NOMO-1 (cell line): ENCODE data around the gene MPP2.
"Not testable (repeated sequence)": the region's sequence is repeated elsewhere in the genome, so short reads cannot be mapped to it uniquely, and the experiment has no call there.

ENCODE experiments used
- DNase-seq, 2 experiments: peaks; one replicate each; lab custom pipeline; 2025; ENCODE audit not compliant: unreplicated experiment in 2 of 2; lab: John Stamatoyannopoulos, UW

Gene MPP2

DNA sequence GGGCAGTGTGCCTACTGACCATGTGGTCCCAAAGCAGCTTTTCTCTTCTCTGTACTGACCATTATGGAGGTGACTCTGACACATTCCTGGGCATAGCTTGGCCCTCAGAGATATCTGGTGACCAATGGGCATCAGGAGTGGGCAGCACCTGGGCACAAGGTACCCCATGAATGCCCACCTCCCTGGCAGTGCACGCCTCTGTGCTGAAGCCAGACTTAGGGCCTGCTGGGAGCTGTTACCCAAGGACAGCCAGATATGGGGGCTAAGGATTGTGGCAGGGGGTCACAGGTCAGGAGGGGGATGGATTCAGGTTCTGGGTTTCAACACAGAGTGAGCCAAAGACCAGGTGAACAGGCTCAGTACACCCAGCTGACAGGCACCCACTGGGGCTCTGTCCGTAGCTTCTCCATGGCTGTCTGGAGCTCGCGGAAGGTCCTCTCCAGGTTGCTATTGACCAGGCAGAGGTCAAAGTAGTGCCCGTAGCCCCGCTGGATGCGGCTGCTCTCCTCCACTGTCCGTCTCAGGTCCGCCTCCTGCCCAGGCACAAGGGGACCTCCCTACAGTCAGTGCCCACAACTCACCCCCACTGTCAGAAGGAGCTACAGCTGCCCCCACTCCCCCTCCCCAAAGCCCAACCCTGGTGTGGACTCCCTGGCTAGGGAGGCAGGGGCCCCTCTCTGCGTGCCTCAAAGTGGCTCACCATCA, 29.7 kb downstream of the MPP2 start:
- no peak for DNase-seq

DNA sequence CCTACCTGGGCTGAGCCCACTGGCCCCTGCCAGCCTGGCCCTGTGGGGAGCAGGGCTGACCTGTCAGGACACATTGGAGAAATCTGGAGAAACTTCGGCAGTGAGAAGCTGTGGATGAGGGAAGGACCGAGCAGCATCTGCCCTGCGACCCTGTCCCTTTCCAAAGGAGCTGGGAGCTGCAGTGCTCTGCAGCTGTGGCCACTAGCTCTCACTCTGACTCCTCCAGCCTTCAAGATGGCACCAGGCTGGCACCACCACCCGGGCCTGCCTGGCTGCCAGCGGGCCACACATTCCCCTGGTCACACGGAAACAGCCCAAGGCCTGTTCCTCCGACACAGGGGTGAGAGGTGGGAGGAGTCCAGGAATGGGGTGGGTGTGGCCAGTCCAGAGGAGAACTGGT, 30.3 kb downstream of the MPP2 start:
- DNase-seq, result no peak

DNA sequence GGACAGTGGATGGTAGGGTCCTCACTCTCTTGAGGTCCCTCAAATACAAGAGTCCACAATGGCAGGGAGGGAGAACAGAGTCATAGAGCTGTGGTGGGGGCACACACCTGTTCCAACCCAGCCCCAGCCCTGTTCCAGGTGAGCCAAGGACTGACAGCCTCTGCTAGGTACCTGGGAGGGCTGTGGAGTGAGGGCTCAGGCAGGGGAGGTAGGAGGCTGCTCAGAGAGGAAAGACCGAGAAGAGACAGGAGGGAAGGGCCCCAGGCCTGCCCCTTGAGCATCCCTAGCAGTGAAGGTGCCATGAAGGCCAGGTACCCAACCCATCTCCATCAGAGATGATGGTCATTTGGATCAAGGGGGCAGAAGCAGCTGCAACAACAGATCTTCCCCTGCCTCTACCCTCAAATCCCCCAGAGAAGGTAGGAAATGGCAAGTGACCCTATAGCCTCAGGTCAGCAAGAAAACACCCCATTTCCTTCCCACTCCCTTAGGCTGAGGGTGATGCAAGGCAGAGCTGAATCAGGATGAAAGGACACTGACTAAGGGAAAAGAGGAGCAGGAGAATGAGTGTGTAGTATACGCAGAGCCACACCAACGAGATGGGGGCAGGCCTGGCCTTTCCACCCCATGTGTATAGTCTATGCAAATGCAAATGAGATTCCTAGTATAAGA, 31.7 kb downstream of the MPP2 start:
- no peak for DNase-seq

DNA sequence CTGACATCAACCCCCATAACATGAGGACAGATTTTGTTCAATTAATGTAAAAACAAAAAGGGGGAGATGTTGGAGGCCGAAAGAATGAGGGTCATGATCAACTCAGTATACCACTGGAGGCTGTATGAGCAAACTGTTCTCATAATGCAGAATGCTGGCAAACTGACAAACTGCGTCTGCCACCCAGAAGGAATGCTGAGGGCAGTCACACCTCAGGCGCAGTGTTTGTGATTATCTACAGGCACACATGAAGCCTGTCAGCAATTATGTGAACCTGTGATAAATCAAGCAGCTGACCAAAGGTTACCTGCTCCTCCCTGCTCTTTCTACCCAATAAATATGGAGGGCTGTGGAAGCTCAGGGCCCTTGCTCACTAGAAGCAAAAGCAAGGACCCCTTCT, 33.0 kb downstream of the MPP2 start:
- no peak for DNase-seq

DNA sequence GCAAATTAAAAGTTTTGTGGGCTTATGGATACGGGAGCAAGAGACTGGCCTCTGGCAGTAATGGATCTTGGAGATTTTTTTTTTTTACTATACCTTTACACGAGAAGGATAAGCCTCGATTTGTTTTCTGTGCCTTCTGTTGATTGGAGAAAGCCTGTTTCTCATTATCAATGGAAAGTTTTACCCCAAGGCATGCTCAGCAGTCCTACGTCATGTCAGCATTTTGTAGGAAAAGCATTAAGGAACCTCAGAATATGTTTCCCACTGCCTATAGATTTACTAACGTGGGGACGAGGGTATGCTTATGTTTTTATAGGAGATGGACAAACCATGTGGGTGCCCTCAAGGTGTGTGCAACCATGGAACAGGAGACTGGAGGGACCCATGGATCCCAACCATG, 33.5 kb downstream of the MPP2 start:
- no peak for DNase-seq

DNA sequence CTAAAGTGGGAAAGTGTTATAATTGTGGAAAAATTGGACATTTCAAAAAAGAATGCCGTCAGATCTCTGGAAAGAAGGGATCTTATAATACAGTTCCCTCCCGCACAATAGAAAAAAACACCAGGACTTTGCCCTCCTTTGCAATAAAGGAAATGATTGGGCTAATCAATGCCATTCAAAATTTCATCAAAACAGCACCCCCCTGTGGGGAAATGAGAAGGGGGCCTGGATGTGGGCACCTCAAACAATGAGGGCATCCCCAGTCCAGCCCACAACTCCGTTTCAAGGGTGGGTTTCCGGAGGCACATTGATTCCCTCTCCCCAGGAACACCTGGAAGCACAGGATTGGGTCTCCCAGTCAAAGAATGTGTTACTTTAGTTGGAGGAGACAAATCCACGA, 34.2 kb downstream of the MPP2 start:
- no peak for DNase-seq

DNA sequence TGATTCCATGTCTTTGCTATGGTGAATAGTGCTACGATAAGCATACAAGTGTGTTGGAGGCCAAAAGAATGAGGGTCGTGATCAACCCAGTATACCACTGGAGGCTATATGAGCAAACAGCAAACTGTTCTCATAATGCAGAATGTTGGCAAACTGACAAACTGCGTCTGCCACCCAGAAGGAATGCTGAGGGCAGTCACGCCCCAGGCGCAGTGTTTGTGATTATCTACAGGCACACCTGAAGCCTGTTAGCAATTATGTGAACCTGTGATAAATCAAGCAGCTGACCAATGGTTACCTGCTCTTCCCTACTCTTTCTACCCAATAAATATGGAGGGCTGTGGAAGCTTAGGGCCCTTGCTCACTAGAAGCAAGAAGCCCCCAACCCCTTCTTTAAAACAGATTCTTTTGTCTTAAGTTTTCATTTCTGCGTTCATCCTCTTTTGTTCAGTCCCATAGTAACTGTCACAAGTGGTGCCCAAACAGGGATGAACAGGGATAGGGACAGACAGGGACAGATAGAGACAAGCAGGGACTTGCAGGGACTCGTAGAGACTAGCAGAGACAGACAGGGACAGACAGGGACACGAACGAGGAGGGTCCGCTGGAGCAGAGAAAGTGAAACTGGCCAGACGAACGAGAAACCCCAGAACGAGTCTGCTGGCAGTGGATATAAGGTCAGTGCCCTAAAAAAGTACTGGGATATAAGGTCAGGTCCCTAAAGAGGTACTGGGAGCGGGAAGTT, 35.2 kb downstream of the MPP2 start:
- DNase-seq, result no peak

DNA sequence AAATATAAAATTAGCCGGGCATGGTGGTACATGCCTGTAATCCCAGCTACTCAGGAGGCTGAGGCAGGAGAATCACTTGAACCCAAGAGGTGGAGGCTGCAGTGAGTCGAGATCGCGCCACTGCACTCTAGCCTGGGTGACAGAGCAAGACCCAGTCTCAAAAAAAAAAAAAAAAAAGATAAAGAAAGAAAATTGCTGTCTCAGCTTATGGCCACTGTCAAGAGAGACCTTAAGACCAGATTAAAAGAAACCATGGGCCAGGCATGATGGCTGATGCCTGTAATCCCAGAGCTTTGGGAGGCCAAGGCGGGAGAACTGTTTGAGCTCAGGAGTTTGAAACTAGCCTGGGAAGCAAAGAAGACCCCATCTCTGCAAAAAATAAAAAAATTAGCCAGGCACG, 38.3 kb downstream of the MPP2 start:
- not testable (repeated sequence) for DNase-seq

DNA sequence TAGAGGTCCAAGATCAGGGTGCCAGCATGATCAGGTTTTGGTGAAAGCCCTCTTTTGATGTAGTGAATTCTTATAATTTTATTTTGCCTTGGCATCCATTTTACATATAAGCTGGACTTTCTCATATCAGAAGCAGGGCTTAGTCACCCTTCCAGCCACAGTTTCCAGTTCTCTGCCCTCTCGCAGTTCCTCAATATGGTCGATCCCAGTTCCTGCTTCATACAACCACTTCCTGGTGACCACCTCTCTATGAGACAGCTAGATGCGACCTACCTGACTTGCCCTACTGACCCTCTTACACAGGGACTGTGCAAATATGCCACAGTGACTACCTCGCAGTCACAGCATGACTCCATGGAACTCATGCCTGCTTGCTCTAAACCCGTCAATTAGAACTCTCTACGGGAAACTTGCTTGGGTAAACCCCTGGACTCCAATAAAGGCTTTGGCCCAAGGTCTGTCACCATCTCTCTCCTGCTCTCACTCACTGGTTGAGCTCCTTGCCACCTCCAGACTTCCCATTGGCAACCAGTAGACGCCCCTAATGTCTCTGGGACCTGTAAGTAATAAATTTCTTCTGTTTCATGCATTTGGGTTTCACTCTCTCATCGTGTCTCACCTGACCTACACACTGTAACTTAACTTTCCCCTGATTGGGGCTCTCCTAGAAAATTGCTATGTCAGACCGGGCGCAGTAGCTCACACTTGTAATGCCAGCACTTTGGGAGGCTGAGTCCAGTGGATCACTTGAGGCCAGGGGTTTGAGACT, 38.9 kb downstream of the MPP2 start:
- peak; percentile 10 to 45 for DNase-seq

DNA sequence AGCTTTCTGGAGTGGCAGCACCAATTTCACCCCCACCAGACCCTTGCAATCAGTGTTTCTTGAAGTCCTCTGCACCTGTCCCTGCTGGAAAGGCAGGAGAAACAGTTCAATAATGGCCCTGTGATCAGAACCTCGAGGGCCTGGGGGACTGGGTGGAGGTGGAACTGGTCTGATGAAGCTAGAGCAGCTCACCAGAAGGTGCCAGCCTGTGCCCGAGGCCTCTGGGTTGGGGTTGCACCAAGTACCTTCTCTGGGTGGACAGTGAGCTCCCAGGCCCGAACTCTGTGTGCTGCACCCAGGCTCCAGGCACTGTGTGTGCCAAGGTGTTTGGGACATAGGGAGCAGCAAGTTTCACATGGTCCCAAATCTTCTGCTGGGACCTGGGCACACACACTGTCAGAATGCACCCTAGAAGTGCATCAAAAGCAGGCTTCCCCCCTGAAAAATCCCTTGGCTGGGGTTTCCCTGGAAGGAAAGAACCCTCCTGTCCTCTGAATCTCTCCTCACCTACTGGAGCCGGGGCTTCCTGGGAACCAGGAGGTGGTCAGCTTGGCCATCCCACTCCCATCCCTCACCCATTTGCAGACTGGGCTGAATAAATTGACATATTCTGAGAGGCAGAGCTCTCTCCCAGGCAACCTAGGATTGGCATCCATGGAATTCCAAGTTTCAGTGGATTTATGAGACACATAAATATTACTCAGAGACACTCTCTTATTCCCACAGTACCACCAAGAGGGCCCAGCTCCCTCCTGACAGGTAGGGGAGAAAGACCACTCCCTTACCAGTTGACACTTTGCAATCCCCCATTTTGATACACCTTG, 43.0 kb downstream of the MPP2 start:
- no peak for DNase-seq

DNA sequence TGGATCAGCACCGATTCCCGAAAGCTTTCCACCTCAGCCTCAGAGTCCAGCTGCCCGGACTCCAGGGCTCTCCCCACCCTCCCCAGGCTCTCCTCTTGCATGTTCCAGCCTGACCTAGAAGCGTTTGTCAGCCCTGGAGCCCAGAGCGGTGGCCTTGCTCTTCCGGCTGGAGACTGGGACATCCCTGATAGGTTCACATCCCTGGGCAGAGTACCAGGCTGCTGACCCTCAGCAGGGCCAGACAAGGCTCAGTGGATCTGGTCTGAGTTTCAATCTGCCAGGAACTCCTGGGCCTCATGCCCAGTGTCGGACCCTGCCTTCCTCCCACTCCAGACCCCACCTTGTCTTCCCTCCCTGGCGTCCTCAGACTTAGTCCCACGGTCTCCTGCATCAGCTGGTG, 45.4 kb downstream of the MPP2 start:
- no peak for DNase-seq

DNA sequence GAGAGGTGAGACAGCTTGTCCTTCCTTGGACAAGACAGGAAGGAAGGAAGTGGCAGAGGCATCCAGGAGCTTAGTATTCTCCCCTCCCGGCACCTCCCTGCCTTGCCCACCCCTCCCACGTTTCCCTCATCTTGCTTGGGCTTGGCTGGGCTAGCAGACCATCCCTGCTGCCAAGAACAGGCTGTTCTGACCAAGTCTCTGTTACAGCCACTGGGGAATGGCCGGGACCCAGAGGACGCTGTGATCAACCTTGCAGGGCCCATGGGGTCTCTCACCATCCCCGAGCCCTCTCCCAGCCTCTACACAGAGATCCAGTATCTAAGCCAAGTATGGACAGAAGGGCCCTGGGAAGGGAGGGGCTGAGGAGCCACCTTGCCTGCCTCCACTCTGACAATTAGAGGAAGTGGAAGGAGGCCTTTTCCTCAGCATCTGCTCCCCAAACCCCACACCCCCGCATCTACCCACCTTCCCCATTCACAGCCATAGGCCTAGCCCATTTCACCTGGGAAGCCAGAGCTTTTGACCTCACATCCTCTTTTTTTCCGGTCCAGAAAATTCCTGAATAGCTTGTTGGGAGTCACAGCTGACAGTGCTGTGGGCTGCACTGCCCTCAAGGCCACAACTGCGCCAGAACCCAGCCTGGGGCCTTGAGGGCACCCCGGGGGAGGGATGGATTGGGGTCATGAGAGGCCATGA, 46.3 kb downstream of the MPP2 start:
- DNase-seq, result no peak

DNA sequence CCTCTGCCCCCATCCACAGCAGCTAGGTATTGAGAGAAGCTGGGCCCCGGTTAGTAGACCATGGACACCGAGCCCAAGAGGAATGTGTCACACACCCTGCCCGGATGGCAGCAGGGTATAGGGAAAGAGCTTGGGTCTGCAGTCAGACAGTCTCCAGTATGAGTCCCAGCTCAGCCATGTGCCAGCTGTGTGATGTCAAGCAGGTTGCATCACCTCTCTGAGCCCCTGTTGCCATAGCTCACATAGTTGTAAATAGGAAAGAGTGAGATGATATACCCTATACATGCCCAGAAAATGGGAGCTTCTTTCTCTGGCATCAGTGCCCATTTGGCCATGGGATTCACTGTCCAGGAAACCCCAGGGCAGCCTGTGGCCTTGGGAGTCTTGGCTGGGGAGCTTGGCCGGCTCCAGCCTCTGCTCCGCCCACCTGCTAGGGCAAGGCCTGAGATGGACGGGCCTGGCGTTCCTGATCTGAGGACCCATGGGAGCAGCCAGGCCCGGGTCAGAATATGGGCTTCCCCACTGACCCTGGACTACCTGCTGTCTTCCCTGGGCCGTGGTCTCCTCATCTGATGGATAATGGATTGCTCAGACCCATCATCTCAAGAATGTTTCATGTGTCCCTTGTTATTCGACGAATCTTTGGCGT, 47.1 kb downstream of the MPP2 start:
- no peak for DNase-seq

DNA sequence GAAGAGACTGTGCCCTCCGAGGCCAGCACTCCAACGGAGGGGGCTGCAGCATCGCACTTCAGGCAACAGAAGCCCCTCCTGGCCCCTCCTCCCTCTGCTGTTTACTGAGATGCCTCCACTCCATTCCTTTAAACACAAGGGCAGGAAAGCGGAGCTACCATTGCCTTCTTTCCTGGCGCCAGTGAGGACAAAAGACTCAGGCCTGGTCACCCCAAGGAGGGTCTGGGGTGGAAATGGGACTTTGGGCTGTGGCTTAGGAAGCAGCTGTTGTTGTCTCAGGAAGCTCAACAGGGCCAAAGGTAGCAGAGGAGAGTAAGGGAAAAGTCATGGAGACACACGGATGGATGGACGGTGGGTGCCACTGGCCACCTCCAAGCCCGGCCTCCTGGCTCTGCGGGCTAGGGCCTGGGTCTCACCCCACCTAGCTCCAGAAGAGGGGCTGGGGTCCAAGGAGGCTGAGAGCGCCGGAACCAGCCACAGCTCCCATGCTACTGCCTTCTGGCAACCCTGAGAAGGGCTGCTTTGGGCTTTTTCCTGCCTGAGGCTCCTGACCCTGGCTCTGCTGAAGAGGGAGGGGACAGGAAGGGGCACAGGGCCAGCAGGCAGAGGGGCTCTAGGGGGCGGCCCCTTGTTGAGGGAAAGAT, 49.3 kb downstream of the MPP2 start:
- no peak for DNase-seq

DNA sequence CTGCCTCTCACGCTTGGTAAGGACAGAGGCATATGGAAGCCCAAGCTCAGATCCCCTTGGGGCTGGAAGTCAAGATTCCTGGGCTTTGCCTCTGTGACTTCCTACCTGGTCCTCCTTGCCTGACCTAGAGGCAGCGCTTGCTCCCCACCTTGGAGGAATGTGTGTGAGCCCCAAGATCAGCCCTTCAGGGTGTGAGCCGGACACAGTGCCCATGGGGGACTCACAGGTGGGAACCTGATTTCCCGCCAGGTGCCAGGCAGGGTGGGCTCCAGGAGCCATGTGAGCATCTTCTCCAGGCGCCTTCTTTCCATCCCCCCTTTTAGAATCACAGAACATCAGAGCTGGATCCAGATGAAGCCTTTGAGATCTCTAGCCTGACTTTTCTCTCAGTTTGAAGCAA, 50.2 kb downstream of the MPP2 start:
- DNase-seq, result no peak

DNA sequence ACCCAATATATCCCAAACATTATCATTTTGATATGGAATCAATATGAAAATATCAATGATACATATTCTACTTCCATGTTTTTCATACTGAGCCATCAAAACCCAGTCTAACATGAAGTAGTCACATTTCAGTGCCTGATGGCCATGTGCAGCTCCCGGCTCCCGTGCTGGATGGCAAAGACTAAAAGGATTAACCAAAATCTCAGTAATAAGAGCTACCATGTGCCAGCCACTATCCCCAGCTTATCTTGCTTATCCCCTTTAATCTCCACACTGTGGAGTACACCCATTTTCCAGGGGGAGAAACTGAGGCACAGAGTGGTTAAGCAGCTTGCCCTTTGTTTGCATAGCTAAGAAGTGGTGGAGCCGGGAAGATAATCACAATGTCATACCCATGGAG, 51.2 kb downstream of the MPP2 start:
- DNase-seq, result no peak

DNA sequence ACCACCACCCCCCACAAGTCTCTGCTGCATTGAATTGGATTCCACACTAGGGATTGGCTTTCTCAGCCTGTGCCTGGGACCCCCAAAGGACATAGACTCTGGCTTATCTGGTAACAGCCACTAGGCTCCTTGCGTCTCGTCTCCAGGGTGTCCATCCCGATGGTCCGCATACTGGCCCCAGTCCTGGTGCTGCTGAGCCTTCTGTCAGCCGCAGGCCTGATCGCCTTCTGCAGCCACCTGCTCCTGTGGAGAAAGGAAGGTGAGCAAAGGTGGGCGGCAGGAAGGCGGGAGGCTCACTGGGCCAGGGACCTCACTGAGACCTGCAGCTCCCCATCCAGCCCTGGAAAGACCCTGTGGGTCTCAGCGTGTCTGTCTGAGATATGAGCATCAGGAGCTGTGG, 52.3 kb downstream of the MPP2 start:
- DNase-seq, result no peak

DNA sequence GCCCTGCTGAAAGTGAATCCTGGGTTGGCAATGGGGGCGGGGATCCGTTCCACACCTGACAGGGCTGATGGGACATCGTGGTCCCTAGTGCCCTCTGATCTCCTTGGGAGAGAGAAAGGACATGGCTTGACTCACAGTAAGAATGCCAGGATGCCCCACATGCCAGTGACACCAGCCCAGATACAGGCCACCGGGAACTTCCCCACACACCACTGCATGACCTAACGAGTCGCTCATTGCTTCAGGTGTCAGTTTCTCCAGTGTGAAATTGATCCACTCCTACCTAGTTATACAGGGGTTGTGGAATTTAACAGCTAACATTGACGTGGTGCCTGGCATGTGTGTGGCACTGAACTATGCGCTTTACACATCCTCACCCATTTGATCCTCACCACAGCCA, 52.8 kb downstream of the MPP2 start:
- no peak for DNase-seq

DNA sequence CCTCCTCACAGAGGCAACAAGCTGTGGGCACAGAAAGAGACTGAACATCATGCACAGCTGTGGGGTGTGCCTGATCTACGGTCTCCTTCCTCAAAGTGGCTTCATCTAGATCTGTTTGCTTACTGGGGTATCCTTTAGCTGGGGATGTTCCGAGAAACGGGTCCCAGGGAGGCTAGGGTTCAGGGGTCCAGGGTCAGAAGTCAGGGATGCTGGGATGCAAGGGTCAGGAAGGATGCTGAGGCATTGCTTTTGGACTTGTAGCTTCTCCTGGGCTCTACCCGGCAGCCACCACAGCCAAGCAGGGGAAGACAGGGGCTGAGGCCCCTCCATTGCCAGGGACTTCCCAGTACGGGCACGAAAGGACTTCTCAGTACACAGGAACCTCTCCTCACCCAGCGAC, 53.8 kb downstream of the MPP2 start:
- DNase-seq, result no peak
